ENCODE results near the gene CCDC78. TPM values are rescaled to one million over a fixed set of nuclear protein-coding genes. Genes with fewer than 3 reads are reported as not detected.

The CCDC78 gene
- polyA plus RNA-seq, 1 experiment = 2.4 TPM

GRCh38 chr16:763369-764183, 37.3 kb upstream of the CCDC78 start:
- Histone ChIP-seq H3K4me3 (ENCODE audit: low read depth, low read length) (no peak overlapping the region), H3K27me3 (ENCODE audit: control insufficient read depth, insufficient read depth, low read length) (no peaks in the 10 kb centered on the region), H3K36me3 (ENCODE audit: control insufficient read depth, insufficient read depth, low read length) (no peaks in the 10 kb centered on the region)
- TF ChIP-seq CTCF (IDR thresholded peaks at IDR 0.05; ENCODE audit: insufficient read depth, low read depth, low read length) = no peak
- POLR2A ChIA-PET = no interaction called here
- no peak for DNase-seq (ENCODE audit: low read depth)
- CTCF ChIA-PET = no interaction called here

- H3K4me3 ChIP-seq (ENCODE audit: low read depth, low read length) = no peak overlapping the region
- ChIA-PET CTCF (interaction anchor here (1.2 to 1.5 kb wide), 2 partner anchors 22 to 51 kb away, joined by 3 to 4 read pairs; no protein-coding TSS in a partner anchor), POLR2A (no interaction called here)
- no peaks in the 10 kb centered on the region for H3K36me3 ChIP-seq (ENCODE audit: control insufficient read depth, insufficient read depth, low read length)
- no peaks in the 10 kb centered on the region for H3K27me3 ChIP-seq (ENCODE audit: control insufficient read depth, insufficient read depth, low read length)
- no peak for DNase-seq (ENCODE audit: low read depth)
- TF ChIP-seq CTCF (IDR thresholded peaks at IDR 0.05; ENCODE audit: insufficient read depth, low read depth, low read length) = no peak
Measured at GRCh38 chr16:762595-763268, 36.5 kb upstream of the CCDC78 start.

- DNase-seq (ENCODE audit: low read depth) = no peak
- Histone ChIP-seq H3K4me3 (ENCODE audit: low read depth, low read length) (no peak overlapping the region), H3K36me3 (ENCODE audit: control insufficient read depth, insufficient read depth, low read length) (no peaks in the 10 kb centered on the region), H3K27me3 (ENCODE audit: control insufficient read depth, insufficient read depth, low read length) (no peaks in the 10 kb centered on the region)
- ChIA-PET POLR2A (interaction anchor here (0.6 kb wide), 1 partner anchor 13 kb away, joined by 3 read pairs; no protein-coding TSS in a partner anchor), CTCF (interaction anchor here (1.2 to 1.5 kb wide), 4 partner anchors 11 to 50 kb away, joined by 3 to 5 read pairs (median 4); no protein-coding TSS in a partner anchor)
- no peak for TF ChIP-seq CTCF (IDR thresholded peaks at IDR 0.05; ENCODE audit: insufficient read depth, low read depth, low read length)
Measured at GRCh38 chr16:761625-762513, 35.6 kb upstream of the CCDC78 start.

- Histone ChIP-seq H3K36me3 (ENCODE audit: control insufficient read depth, insufficient read depth, low read length) (no peaks in the 10 kb centered on the region), H3K4me3 (ENCODE audit: low read depth, low read length) (no peak within 1 kb of the TSS), H3K27me3 (ENCODE audit: control insufficient read depth, insufficient read depth, low read length) (no peaks in the 10 kb centered on the region)
- ChIA-PET POLR2A (interaction anchor here (0.5 kb wide), 1 partner anchor 47 kb away, joined by 18 read pairs; no protein-coding TSS in a partner anchor), CTCF (interaction anchor here (0.7 to 1.5 kb wide), 4 partner anchors 9 to 433 kb away, joined by 3 to 5 read pairs (median 3); partner anchors contain the start of gene CIAO3)
- no peak for DNase-seq (ENCODE audit: low read depth)
- TF ChIP-seq CTCF (IDR thresholded peaks at IDR 0.05; ENCODE audit: insufficient read depth, low read depth, low read length) = no peak
Measured at GRCh38 chr16:760545-761343, 34.5 kb upstream of the CCDC78 start, which contains the start of gene MSLN. MSLN (plus strand) TSS chr16:760734; CDS start chr16:762681, 1,947 bp downstream.
